ENCODE measurements around the gene NFE2L3. TPM values are rescaled to one million over a fixed set of nuclear protein-coding genes. Genes with fewer than 3 reads are reported as not detected.
A peak's percentile ranks its signal among the peaks of the same experiment; 100 is the strongest.

NFE2L3 gene
- total and polyA plus RNA-seq, 9 of the 15 experiments (the other 6 are each of a cell fraction or from before 2014, with no cell fraction given) = 2.9 to 16.9 (median 12.4) TPM

DNA sequence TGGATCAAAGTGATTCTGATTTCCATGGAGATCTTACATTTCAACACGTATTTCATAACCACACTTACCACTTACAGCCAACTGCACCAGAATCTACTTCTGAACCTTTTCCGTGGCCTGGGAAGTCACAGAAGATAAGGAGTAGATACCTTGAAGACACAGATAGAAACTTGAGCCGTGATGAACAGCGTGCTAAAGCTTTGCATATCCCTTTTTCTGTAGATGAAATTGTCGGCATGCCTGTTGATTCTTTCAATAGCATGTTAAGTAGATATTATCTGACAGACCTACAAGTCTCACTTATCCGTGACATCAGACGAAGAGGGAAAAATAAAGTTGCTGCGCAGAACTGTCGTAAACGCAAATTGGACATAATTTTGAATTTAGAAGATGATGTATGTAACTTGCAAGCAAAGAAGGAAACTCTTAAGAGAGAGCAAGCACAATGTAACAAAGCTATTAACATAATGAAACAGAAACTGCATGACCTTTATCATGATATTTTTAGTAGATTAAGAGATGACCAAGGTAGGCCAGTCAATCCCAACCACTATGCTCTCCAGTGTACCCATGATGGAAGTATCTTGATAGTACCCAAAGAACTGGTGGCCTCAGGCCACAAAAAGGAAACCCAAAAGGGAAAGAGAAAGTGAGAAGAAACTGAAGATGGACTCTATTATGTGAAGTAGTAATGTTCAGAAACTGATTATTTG is 33.3 kb downstream of the NFE2L3 start (continued):
- TF ChIP-seq, protein P1, sequence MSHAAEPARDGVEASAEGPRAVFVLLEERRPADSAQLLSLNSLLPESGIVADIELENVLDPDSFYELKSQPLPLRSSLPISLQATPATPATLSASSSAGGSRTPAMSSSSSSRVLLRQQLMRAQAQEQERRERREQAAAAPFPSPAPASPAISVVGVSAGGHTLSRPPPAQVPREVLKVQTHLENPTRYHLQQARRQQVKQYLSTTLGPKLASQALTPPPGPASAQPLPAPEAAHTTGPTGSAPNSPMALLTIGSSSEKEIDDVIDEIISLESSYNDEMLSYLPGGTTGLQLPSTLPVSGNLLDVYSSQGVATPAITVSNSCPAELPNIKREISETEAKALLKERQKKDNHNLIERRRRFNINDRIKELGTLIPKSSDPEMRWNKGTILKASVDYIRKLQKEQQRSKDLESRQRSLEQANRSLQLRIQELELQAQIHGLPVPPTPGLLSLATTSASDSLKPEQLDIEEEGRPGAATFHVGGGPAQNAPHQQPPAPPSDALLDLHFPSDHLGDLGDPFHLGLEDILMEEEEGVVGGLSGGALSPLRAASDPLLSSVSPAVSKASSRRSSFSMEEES (CRISPR knock-in tag; IDR thresholded peaks at IDR 0.05) = no peak
- no peak for TF ChIP-seq CBFA2T3 (IDR thresholded peaks at IDR 0.05)
- TF ChIP-seq CHD2 (IDR thresholded peaks at IDR 0.05; ENCODE audit: low read depth, low read length) = no peak
- TF ChIP-seq, protein P2, sequence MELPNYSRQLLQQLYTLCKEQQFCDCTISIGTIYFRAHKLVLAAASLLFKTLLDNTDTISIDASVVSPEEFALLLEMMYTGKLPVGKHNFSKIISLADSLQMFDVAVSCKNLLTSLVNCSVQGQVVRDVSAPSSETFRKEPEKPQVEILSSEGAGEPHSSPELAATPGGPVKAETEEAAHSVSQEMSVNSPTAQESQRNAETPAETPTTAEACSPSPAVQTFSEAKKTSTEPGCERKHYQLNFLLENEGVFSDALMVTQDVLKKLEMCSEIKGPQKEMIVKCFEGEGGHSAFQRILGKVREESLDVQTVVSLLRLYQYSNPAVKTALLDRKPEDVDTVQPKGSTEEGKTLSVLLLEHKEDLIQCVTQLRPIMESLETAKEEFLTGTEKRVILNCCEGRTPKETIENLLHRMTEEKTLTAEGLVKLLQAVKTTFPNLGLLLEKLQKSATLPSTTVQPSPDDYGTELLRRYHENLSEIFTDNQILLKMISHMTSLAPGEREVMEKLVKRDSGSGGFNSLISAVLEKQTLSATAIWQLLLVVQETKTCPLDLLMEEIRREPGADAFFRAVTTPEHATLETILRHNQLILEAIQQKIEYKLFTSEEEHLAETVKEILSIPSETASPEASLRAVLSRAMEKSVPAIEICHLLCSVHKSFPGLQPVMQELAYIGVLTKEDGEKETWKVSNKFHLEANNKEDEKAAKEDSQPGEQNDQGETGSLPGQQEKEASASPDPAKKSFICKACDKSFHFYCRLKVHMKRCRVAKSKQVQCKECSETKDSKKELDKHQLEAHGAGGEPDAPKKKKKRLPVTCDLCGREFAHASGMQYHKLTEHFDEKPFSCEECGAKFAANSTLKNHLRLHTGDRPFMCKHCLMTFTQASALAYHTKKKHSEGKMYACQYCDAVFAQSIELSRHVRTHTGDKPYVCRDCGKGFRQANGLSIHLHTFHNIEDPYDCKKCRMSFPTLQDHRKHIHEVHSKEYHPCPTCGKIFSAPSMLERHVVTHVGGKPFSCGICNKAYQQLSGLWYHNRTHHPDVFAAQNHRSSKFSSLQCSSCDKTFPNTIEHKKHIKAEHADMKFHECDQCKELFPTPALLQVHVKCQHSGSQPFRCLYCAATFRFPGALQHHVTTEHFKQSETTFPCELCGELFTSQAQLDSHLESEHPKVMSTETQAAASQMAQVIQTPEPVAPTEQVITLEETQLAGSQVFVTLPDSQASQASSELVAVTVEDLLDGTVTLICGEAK (IDR thresholded peaks at IDR 0.05) = no peak
- TF ChIP-seq, protein P2 (CRISPR knock-in tag; IDR thresholded peaks at IDR 0.05) = no peak
- TF ChIP-seq, protein P3, sequence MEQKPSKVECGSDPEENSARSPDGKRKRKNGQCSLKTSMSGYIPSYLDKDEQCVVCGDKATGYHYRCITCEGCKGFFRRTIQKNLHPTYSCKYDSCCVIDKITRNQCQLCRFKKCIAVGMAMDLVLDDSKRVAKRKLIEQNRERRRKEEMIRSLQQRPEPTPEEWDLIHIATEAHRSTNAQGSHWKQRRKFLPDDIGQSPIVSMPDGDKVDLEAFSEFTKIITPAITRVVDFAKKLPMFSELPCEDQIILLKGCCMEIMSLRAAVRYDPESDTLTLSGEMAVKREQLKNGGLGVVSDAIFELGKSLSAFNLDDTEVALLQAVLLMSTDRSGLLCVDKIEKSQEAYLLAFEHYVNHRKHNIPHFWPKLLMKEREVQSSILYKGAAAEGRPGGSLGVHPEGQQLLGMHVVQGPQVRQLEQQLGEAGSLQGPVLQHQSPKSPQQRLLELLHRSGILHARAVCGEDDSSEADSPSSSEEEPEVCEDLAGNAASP (IDR thresholded peaks at IDR 0.05) = no peak
- TF ChIP-seq DNMT1 (IDR thresholded peaks at IDR 0.05) = no peak
- no peak for TF ChIP-seq CBX8 (IDR thresholded peaks at IDR 0.05; ENCODE audit: borderline replicate concordance, extremely low read depth, low read depth, low read length, poor library complexity, severe bottlenecking)
- TF ChIP-seq, protein P4, sequence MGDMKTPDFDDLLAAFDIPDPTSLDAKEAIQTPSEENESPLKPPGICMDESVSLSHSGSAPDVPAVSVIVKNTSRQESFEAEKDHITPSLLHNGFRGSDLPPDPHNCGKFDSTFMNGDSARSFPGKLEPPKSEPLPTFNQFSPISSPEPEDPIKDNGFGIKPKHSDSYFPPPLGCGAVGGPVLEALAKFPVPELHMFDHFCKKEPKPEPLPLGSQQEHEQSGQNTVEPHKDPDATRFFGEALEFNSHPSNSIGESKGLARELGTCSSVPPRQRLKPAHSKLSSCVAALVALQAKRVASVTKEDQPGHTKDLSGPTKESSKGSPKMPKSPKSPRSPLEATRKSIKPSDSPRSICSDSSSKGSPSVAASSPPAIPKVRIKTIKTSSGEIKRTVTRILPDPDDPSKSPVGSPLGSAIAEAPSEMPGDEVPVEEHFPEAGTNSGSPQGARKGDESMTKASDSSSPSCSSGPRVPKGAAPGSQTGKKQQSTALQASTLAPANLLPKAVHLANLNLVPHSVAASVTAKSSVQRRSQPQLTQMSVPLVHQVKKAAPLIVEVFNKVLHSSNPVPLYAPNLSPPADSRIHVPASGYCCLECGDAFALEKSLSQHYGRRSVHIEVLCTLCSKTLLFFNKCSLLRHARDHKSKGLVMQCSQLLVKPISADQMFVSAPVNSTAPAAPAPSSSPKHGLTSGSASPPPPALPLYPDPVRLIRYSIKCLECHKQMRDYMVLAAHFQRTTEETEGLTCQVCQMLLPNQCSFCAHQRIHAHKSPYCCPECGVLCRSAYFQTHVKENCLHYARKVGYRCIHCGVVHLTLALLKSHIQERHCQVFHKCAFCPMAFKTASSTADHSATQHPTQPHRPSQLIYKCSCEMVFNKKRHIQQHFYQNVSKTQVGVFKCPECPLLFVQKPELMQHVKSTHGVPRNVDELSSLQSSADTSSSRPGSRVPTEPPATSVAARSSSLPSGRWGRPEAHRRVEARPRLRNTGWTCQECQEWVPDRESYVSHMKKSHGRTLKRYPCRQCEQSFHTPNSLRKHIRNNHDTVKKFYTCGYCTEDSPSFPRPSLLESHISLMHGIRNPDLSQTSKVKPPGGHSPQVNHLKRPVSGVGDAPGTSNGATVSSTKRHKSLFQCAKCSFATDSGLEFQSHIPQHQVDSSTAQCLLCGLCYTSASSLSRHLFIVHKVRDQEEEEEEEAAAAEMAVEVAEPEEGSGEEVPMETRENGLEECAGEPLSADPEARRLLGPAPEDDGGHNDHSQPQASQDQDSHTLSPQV (IDR thresholded peaks at IDR 0.05) = no peak
- TF ChIP-seq SAP30 (IDR thresholded peaks at IDR 0.05; ENCODE audit: borderline replicate concordance, insufficient read depth, low read depth, low read length, poor library complexity, severe bottlenecking) = no peak
- peak; percentile 50 for TF ChIP-seq POLR2A (conservative IDR thresholded peaks at IDR 0.05)
